Right atrium auricular region (tissue), 2 donors: ENCODE results near the gene OR10G4. TPM values are rescaled to one million over a fixed set of nuclear protein-coding genes. Genes with fewer than 3 reads are reported as not detected.
"Not testable (repeated sequence)": the region's sequence is repeated elsewhere in the genome, so short reads cannot be mapped to it uniquely, and the experiment has no call there.

Experiments used
- DNase-seq: peaks from one replicate; pipeline ENCODE4 v3.0.0-alpha.2; 2019; ENCODE audit warnings: low spot score
- H3K27ac ChIP-seq, 2 donors: fragments of 200-600 bp; sonication (generic); 1 replicate in 1 of 2; 2 replicates in 1 of 2; pipeline ENCODE4 v1.5.1; 2016 to 2019
- H3K27me3 ChIP-seq, 2 donors: fragments of 200-600 bp; sonication (generic); one replicate each; pipeline versions ENCODE4 v1.5.1 to v1.6.0; 2017 to 2019
- H3K36me3 ChIP-seq: fragments of 200-600 bp; sonication (generic); one replicate; pipeline ENCODE4 v1.5.1; 2016
- H3K4me1 ChIP-seq, 2 donors: fragments of 200-600 bp; sonication (generic); one replicate each; pipeline versions ENCODE4 v1.5.1 to v1.6.0; 2017 to 2019
- H3K4me3 ChIP-seq, 2 donors: fragments of 200-600 bp; sonication (generic); 1 replicate in 1 of 2; 2 replicates in 1 of 2; pipeline ENCODE4 v1.5.1; 2017 to 2019; ENCODE audit warnings: mild to moderate bottlenecking in 1 of 2, moderate library complexity in 1 of 2
- H3K9me3 ChIP-seq, 2 donors: fragments of 200-600 bp; sonication (generic); one replicate each; pipeline ENCODE4 v1.5.1; 2019
- total RNA-seq, 2 donors: library from RNA; depleted of rRNA; stranded (reverse); fragments of >200 nt; gene quantifications; one replicate each; pipeline ENCODE4 v1.1.0, GENCODE V29; 2016
- TF ChIP-seq, protein P1 (sequence below), 2 donors: fragments of 200-600 bp; sonication (generic); IDR thresholded peaks; one replicate each; pipeline ENCODE4 v1.5.1; 2019; ENCODE audit warnings: antibody characterized with exemption in 2 of 2

OR10G4 gene
- total RNA-seq, 2 donors from 2014 or later = not detected

DNA sequence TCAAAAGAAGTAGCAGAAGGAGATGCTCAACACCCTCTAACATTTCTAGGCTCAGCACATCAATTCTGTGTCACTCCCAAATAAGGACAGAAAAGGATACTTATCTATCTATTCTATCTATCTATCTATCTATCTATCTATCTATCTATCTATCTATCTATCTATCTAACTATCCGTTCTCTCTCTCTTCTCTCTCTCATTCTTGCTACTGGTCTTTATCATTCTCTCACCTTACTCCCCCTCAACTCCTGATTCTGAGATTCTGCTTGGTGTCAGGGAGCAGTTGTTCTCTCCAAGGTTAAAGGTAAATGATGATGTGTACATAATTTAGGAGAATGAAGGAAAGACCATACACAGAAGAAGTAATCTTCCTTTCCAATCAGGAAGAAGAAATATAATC lies 17.7 kb upstream of the OR10G4 start, which contains the start of gene OR10G6:
TSS of gene OR10G6 (minus strand) at position 43 of the 400 bp plus-strand sequence. CDS start at position 43, 0 bp downstream.
- no peaks in the 10 kb centered on the region for H3K9me3 ChIP-seq
- TF ChIP-seq, protein P1, sequence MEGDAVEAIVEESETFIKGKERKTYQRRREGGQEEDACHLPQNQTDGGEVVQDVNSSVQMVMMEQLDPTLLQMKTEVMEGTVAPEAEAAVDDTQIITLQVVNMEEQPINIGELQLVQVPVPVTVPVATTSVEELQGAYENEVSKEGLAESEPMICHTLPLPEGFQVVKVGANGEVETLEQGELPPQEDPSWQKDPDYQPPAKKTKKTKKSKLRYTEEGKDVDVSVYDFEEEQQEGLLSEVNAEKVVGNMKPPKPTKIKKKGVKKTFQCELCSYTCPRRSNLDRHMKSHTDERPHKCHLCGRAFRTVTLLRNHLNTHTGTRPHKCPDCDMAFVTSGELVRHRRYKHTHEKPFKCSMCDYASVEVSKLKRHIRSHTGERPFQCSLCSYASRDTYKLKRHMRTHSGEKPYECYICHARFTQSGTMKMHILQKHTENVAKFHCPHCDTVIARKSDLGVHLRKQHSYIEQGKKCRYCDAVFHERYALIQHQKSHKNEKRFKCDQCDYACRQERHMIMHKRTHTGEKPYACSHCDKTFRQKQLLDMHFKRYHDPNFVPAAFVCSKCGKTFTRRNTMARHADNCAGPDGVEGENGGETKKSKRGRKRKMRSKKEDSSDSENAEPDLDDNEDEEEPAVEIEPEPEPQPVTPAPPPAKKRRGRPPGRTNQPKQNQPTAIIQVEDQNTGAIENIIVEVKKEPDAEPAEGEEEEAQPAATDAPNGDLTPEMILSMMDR (IDR thresholded peaks at IDR 0.05) = no peak
- H3K27ac ChIP-seq = no peak within 1 kb of the TSS
- no peaks in the 10 kb centered on the region for H3K27me3 ChIP-seq
- no peak within 1 kb of the TSS for H3K4me3 ChIP-seq
- DNase-seq = no peak
- H3K36me3 ChIP-seq = no peaks in the 10 kb centered on the region
- no peaks in the 10 kb centered on the region for H3K4me1 ChIP-seq

DNA sequence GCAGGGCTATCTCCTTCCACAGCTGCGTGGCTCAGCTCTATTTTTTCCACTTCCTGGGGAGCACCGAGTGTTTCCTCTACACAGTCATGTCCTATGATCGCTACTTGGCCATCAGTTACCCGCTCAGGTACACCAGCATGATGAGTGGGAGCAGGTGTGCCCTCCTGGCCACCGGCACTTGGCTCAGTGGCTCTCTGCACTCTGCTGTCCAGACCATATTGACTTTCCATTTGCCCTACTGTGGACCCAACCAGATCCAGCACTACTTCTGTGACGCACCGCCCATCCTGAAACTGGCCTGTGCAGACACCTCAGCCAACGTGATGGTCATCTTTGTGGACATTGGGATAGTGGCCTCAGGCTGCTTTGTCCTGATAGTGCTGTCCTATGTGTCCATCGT lies 3.0 kb downstream of the OR10G4 start:
- H3K36me3 ChIP-seq, DNase-seq, H3K4me1 ChIP-seq, H3K27ac ChIP-seq, H3K4me3 ChIP-seq, H3K9me3 ChIP-seq, H3K27me3 ChIP-seq: not testable (repeated sequence)

DNA sequence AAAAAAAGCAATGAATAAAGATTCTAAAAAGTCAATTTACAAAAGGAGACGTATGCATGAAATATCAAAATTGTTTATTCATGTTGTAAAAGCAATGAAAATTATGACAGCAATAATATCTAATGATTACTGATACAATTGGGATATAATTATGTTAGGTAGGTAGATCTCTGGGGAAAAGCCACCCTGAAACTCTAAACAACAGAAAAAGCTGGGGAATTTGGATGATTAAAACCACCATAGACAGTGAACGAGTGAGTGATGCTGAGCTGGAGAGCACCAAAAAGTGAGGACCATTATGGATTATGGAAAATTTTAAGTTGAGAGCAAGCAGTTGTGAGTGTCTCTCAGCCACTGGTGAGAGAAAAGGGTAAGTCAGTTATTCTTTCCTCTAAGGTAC lies 13.7 kb downstream of the OR10G4 start, which contains the start of gene OR10G8:
TSS of gene OR10G8 (plus strand) at position 301 of the 400 bp plus-strand sequence. CDS start 2,825 bp downstream, outside the sequence.
- Histone ChIP-seq H3K4me3 (no peak within 1 kb of the TSS), H3K27me3 (no peaks in the 10 kb centered on the region), H3K36me3 (no peaks in the 10 kb centered on the region), H3K4me1 (no peaks in the 10 kb centered on the region), H3K27ac (no peak within 1 kb of the TSS), H3K9me3 (no peaks in the 10 kb centered on the region)
- DNase-seq = no peak
- TF ChIP-seq, protein P1 (IDR thresholded peaks at IDR 0.05) = no peak

DNA sequence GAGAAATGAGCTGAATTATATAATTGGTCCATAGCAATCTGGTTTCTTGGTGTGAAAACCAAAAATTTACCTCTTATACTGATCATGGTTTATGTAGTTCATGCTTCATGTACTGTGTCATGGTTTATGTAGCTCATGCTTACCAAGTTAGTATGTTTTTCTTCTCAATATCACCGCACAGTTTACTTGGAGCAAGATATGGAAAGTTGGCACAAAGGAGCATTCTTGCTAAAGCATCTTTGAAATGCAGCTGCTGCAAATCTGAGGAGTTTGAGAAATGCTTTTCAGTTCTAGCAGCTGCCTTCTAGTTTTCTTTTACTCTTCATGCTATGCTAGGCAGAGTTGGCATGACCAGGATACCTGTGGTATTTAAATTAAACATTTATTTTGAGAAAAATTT lies 23.9 kb downstream of the OR10G4 start:
- TF ChIP-seq, protein P1 (IDR thresholded peaks at IDR 0.05) = no peak

DNA sequence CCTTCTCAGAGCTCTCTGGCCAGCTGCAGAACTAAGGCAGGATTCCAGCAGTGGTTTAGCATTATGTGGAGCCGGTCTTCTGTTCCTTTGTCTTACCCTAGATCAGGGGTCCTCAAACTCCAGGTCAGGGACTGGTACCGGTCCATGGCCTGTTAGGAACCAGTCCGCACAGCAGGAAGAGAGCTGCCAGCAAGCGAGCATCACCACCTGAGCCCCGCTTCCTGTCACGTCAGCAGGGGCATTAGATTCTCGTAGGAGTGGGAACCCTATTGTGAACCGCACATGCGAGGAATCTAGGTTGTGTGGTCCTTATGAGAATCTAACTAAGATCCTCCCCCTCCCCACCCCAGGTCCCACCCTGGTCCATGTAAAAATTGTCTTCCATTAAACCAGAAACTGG lies 26.8 kb downstream of the OR10G4 start:
- Histone ChIP-seq H3K27ac (no peak overlapping the region), H3K9me3 (no peaks in the 10 kb centered on the region), H3K27me3 (no peaks in the 10 kb centered on the region), H3K36me3 (no peaks in the 10 kb centered on the region), H3K4me3 (no peak overlapping the region), H3K4me1 (no peaks in the 10 kb centered on the region)
- TF ChIP-seq, protein P1 (IDR thresholded peaks at IDR 0.05) = no peak
- no peak for DNase-seq

More for the DNA sequence above, 23.9 kb downstream of the OR10G4 start:
- Histone ChIP-seq H3K36me3 (no peaks in the 10 kb centered on the region), H3K4me3 (no peak overlapping the region), H3K9me3 (no peaks in the 10 kb centered on the region), H3K27ac (no peak overlapping the region), H3K4me1 (no peaks in the 10 kb centered on the region), H3K27me3 (no peaks in the 10 kb centered on the region)
- DNase-seq = no peak

DNA sequence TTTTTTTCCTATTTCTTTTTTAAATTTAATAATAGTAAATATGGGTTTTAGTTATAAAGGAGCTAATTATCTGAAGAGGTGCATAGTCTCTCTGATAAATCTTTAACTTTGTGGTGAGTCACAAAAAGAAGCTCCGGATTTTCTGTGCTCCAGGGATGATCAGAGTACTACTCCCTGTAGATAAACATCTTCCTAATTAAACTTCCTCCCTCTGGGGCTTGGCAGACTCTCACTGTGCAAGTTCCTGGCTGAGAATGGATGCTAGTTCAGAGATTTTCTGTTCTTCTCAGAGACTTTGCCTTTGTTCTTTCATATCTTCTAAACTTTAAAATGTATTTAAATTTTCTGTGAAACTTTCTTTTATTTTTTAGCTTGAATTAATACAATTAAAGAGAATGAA lies 28.5 kb downstream of the OR10G4 start, which contains the start of gene OR10G7:
TSS of gene OR10G7 (minus strand) at position 72 of the 400 bp plus-strand sequence. CDS start 2,324 bp downstream, outside the sequence.
- DNase-seq = no peak
- H3K27me3 ChIP-seq = no peaks in the 10 kb centered on the region
- H3K9me3 ChIP-seq = no peaks in the 10 kb centered on the region
- TF ChIP-seq, protein P1 (IDR thresholded peaks at IDR 0.05) = no peak
- H3K4me3 ChIP-seq = no peak within 1 kb of the TSS
- H3K36me3 ChIP-seq = no peaks in the 10 kb centered on the region
- no peaks in the 10 kb centered on the region for H3K4me1 ChIP-seq
- no peak within 1 kb of the TSS for H3K27ac ChIP-seq
